Smooth muscle cell (in vitro differentiated cells): ENCODE results near the gene HS2ST1. TPM values are rescaled to one million over a fixed set of nuclear protein-coding genes. Genes with fewer than 3 reads are reported as not detected.

Experiments used
- DNase-seq: peaks from one replicate; lab custom pipeline; 2025; ENCODE audit not compliant: unreplicated experiment; lab: John Stamatoyannopoulos, UW
- H2AFZ ChIP-seq: fragments of 200-600 bp; sonication (generic); 2 replicates; pipeline ENCODE4 v1.6.0; 2016; ENCODE audit warnings: antibody characterized with exemption, low read depth, mild to moderate bottlenecking
- H3F3A ChIP-seq: fragments of 200-600 bp; sonication (generic); 2 replicates; pipeline ENCODE4 v1.6.0; 2017; ENCODE audit warnings: antibody characterized with exemption, low read depth
- H3K27ac ChIP-seq: fragments of 200-600 bp; sonication (generic); 2 replicates; pipeline ENCODE4 v1.5.1; 2016; ENCODE audit warnings: low read depth, mild to moderate bottlenecking
- H3K27me3 ChIP-seq: fragments of 200-600 bp; sonication (generic); 2 replicates; pipeline ENCODE4 v1.6.1; 2016; ENCODE audit warnings: low read depth, mild to moderate bottlenecking
- H3K36me3 ChIP-seq: fragments of 200-600 bp; sonication (generic); 2 replicates; pipeline ENCODE4 v1.5.1; 2016; ENCODE audit warnings: low read depth
- H3K4me1 ChIP-seq: fragments of 200-600 bp; sonication (generic); 2 replicates; pipeline ENCODE4 v1.5.1; 2016; ENCODE audit warnings: low read depth
- H3K4me2 ChIP-seq: fragments of 200-600 bp; sonication (generic); 2 replicates; pipeline ENCODE4 v1.6.0; 2016; ENCODE audit warnings: mild to moderate bottlenecking
- H3K4me3 ChIP-seq: fragments of 200-600 bp; sonication (generic); 2 replicates; pipeline ENCODE4 v1.5.1; 2016; ENCODE audit warnings: mild to moderate bottlenecking
- H3K79me2 ChIP-seq: fragments of 200-600 bp; sonication (generic); 2 replicates; pipeline ENCODE4 v1.6.0; 2016; ENCODE audit warnings: low read depth, mild to moderate bottlenecking
- H3K9ac ChIP-seq: fragments of 200-600 bp; sonication (generic); 2 replicates; pipeline ENCODE4 v1.6.0; 2016; ENCODE audit warnings: low read depth
- H3K9me3 ChIP-seq: fragments of 200-600 bp; sonication (generic); replicated peaks from 2 replicates; pipeline ENCODE4 v1.5.1; 2016; ENCODE audit warnings: low read depth
- H4K20me1 ChIP-seq: fragments of 200-600 bp; sonication (generic); 2 replicates; pipeline ENCODE4 v1.6.0; 2016; ENCODE audit warnings: low read depth
- CTCF ChIP-seq: fragments of 200-600 bp; sonication (generic); IDR thresholded peaks from 2 replicates; pipeline ENCODE4 v1.5.1; 2017; ENCODE audit warnings: borderline replicate concordance, mild to moderate bottlenecking, antibody characterized with exemption; ENCODE audit not compliant: insufficient read depth, poor library complexity, severe bottlenecking
- WGBS: methylation state at CpG from one replicate; pipeline ENCODE4 v1.1.7; 2016; ENCODE audit warnings: low lambda C conversion rate; 5-methylcytosine and 5-hydroxymethylcytosine counted together
- polyA plus RNA-seq: library from polyadenylated mRNA; unstranded; fragments of >200 nt; fragmentation: Nextera tagmentation; extraction: Ambion mirVana; gene quantifications from 2 replicates; pipeline ENCODE4 v1.2.1, GENCODE V29; 2016
- total RNA-seq: library from RNA; depleted of rRNA; stranded (reverse); fragments of >200 nt; gene quantifications from 2 replicates; pipeline ENCODE4 v1.2.3, GENCODE V29; 2014

Gene HS2ST1
- total and polyA plus RNA-seq, 2 experiments from 2014 or later = 14.6 to 35.6 TPM

DNA sequence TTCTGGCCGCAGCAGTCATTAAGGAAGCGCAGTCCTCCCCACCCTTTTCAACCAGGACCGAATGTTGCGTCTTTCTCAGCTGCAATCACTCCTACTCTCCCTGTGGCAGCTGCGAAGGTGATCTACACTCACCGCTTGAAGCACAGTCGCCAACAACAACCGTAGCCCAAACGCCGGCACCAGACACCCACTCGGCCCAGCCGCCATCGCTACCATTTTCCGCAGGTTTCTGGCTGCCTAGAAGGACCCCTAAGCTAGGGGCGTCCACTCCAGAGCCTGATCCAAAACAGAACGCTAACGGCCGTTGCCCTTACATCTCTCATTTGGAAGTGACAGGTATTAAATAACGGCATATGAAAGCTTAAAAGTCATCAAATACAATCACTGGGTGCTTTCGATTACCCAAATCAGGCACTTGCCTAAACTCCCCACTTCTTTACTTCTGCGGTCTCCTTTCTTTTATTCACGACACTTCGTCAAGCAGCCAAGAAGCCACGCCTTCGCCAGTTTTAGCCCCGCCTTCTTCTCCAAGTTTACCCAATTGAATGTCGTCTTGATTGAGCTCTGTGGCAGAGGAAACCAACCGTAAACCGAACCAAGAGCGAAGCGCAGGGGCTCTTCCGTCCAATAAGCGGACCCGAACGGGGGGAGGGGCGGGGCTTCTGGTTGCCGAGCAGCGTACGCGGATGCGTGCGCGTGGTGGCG, 387 bp upstream of the HS2ST1 start, which contains the start of gene SELENOF:
Gene SELENOF, minus strand, starts transcription at position 231 of the 705 bp plus-strand sequence. Its CDS starts 15 bp downstream, at position 216.
- TF ChIP-seq CTCF = no peak
- no peaks in the 10 kb centered on the region for H3K9me3 ChIP-seq
- no peaks in the 10 kb centered on the region for H3F3A ChIP-seq
- peak within 1 kb of the TSS; percentile 92 for H2AFZ ChIP-seq
- H3K4me2 ChIP-seq = peak within 1 kb of the TSS; percentile 90
- peak within 1 kb of the TSS; percentile 85 for H3K4me3 ChIP-seq
- H3K27ac ChIP-seq = peak within 1 kb of the TSS; percentile 97
- peaks cover 55% of the 10 kb centered on the region for H4K20me1 ChIP-seq
- no peaks in the 10 kb centered on the region for H3K27me3 ChIP-seq
- peaks cover 88% of the 10 kb centered on the region for H3K79me2 ChIP-seq
- peak; percentile 95 for DNase-seq
- H3K36me3 ChIP-seq = no peaks in the 10 kb centered on the region
- peaks cover 18% of the 10 kb centered on the region for H3K4me1 ChIP-seq
- WGBS = under 1% methylated on average over 36 of the region's 44 CpGs
- peak within 1 kb of the TSS; percentile 95 for H3K9ac ChIP-seq

DNA sequence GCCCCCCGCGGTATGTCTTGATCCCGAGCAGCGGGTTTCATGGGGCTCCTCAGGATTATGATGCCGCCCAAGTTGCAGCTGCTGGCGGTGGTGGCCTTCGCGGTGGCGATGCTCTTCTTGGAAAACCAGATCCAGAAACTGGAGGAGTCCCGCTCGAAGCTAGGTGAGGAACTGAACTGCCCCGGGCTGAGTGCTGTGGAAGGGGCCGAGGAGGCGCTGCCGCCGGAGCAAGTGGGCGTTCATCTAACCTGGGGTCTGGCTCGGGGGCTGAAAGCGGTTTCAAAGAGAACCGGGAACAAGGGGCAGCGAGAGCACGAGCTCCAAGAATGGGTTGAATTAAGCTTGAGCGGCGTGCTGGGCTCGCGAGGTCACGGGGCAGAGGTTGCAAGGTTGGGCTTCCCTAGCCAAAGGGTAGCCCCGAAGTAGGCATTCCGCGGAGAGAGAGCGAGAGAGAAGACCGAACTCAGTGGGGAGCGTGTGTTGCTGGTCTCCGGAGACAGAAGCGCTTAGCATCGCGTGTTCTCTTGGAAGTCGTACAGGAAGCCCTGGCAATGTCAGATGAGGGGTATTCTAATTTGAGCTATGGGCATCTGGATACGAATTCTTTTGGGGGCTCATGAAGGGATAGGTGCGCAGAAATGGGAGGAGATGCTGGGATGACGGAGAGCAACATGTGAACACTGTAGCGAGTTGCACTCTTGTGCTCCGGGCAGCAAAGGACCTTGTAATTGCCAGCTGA, 732 bp downstream of the HS2ST1 start:
- Histone ChIP-seq H3K9me3 (no peaks in the 10 kb centered on the region), H3K27me3 (no peaks in the 10 kb centered on the region), H3K4me2 (peak overlapping the region; percentile 86), H3F3A (no peaks in the 10 kb centered on the region), H2AFZ (peak overlapping the region; percentile 92), H3K36me3 (no peaks in the 10 kb centered on the region), H3K9ac (peak overlapping the region; percentile 76), H3K4me1 (peaks cover 18% of the 10 kb centered on the region), H4K20me1 (peaks cover 50% of the 10 kb centered on the region), H3K79me2 (peaks cover 88% of the 10 kb centered on the region), H3K4me3 (peak overlapping the region; percentile 83), H3K27ac (peak overlapping the region; percentile 64)
- TF ChIP-seq CTCF = no peak
- DNase-seq = peak; percentile 42
- WGBS = under 1% methylated on average over 42 of the region's 43 CpGs

- Histone ChIP-seq H3K4me1 (peaks cover 18% of the 10 kb centered on the region), H4K20me1 (peaks cover 45% of the 10 kb centered on the region), H3K27ac (peak overlapping the region; percentile 64), H3K4me2 (peak overlapping the region; percentile 86), H3K4me3 (peak overlapping the region; percentile 83), H3K36me3 (no peaks in the 10 kb centered on the region), H3K27me3 (no peaks in the 10 kb centered on the region), H3K9me3 (no peaks in the 10 kb centered on the region), H3F3A (no peaks in the 10 kb centered on the region), H2AFZ (peak overlapping the region; percentile 92), H3K9ac (peak overlapping the region; percentile 76), H3K79me2 (peaks cover 88% of the 10 kb centered on the region)
- TF ChIP-seq CTCF = no peak
- DNase-seq = no peak
- 4% methylated on average over 14 of the region's 14 CpGs for WGBS
Measured at GRCh38 chr1:86915737-86916235, 1.4 kb downstream of the HS2ST1 start.
